Subcutaneous adipose tissue (tissue), 4 donors: ENCODE results near the gene ZSWIM4. TPM values are rescaled to one million over a fixed set of nuclear protein-coding genes. Genes with fewer than 3 reads are reported as not detected.

ENCODE experiments used
- CTCF ChIP-seq: fragments of 450-650 bp; IDR thresholded peaks from one replicate; pipeline ENCODE4 v1.5.1; 2016; ENCODE audit warnings: low read depth, mild to moderate bottlenecking, control low read depth, antibody characterized with exemption, moderate library complexity
- total RNA-seq, 4 donors: library from RNA; depleted of rRNA; stranded (reverse); fragments of >200 nt; gene quantifications; one replicate each; pipeline ENCODE4 v1.1.0, GENCODE V29; 2016

The ZSWIM4 gene
- total RNA-seq, 4 donors from 2014 or later, result 1.6 to 4.7 (median 1.9) TPM

GRCh38 chr19:13841962-13842290 is 46.7 kb downstream of the ZSWIM4 start:
- no peak for TF ChIP-seq CTCF

DNA sequence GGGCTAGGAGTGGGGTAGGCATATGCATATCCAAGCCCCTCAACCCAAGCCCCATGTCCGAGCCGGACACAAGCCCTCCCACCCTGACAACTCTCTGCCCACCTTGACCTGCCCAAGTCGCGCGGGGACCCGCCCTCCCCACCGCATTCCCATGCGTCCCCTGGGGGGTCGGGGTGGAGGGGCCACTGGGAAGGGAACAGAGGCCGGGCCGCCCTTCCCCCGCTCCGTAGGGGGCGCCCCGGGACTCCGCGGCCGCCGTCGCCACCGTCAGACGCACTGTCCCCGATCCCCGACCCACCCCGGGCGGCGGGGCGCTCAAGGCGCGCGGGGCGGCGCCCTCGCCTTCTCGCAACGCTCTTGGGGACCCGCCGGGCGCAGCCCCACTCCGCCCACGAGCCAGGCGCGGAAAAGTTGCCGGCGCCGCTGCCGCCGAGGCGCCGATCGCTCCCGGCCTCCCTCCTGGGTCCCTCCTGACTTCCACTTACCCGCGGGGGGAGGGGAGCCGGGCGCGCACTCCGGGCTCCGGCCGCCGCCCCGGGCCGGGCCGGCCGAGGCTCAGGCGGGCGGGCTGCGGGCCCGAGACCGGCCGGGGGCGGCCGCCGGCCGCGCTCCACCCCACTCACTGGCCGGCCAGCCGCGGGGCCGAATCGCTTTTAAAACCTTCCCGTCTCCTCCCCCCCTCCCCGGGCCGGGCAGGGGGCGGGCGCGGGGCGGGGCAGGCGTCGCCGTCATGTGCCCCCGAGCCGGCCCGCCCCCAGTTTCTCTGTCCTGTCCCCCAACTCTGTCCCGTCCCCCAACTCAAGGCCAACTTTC is 47.3 kb downstream of the ZSWIM4 start:
- TF ChIP-seq CTCF, result no peak

GRCh38 chr19:13843104-13843921 is 48.1 kb downstream of the ZSWIM4 start:
- no peak for TF ChIP-seq CTCF

GRCh38 chr19:13844130-13844631 is 48.9 kb downstream of the ZSWIM4 start:
- TF ChIP-seq CTCF, result no peak

- no peak for TF ChIP-seq CTCF
Observed at GRCh38 chr19:13846557-13847406, 51.5 kb downstream of the ZSWIM4 start.

- no peak for TF ChIP-seq CTCF
Observed at GRCh38 chr19:13847407-13848339, 52.4 kb downstream of the ZSWIM4 start.
